GM19193 (cell line): ENCODE data around the gene EML1.

Experiments
- POLR2A ChIP-seq: IDR thresholded peaks from 4 replicates; pipeline ENCODE4 v1.6.1; 2011; ENCODE audit not compliant: insufficient read depth, insufficient read length; ENCODE audit errors: extremely low read depth

The EML1 gene

GRCh38 chr14:99819514-99819913 lies 26.3 kb downstream of the EML1 start:
- TF ChIP-seq POLR2A, result no peak

GRCh38 chr14:99820702-99821331 lies 27.6 kb downstream of the EML1 start:
- no peak for TF ChIP-seq POLR2A

- TF ChIP-seq POLR2A, result no peak
These were observed 28.6 kb downstream of the EML1 start for GRCh38 chr14:99821519-99822508.

GRCh38 chr14:99822800-99823455 lies 29.7 kb downstream of the EML1 start:
- TF ChIP-seq POLR2A, result no peak

- no peak for TF ChIP-seq POLR2A
These were observed 31.6 kb downstream of the EML1 start for GRCh38 chr14:99824776-99825175.

GRCh38 chr14:99829450-99829849 lies 36.2 kb downstream of the EML1 start:
- TF ChIP-seq POLR2A, result no peak

- no peak for TF ChIP-seq POLR2A
These were observed 38.1 kb downstream of the EML1 start for GRCh38 chr14:99831303-99831702.

GRCh38 chr14:99831903-99832685 lies 38.9 kb downstream of the EML1 start:
- no peak for TF ChIP-seq POLR2A

DNA sequence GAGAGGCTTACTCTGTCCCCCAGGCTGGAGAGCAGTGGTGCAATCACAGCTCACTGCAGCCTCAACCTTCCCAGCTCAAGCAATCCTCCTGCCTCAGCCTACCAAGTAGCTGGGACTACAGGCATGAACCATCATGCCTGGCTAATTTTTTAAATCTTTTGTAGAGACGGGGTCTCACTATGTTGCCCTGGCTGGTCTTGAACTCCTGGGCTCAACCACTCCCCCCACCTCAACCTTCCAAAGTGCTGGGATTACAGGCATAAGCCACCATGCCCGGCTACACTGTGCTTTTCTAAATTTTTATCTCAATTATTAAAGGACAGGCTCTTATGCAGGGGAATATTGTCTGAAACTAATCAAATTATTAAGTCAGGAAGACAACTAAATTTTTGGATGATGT lies 44.6 kb downstream of the EML1 start:
- no peak for TF ChIP-seq POLR2A

DNA sequence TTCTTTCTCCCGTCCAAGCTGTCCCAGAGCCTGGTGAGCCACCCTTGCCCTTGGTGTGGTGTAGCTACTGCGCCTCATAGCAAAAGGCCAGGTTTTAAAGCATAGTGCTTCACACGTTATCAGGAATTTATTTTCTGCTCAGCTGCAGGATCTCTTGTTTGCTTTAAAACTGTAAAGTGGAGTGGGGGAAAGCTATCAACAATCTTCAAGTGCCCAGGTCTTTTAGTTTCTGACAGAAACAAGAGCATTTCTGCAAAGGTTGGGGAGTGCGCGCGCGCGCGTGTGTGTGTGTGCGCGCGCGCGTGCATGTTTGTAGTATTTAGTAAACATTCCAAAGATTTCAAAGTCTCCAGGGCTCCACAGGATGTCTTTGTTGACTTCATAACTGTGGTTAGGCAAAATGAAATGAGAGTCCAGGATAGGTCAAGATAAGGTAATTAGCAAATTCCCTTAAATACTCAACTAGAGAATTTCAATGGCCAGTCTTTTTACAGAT lies 45.5 kb downstream of the EML1 start:
- TF ChIP-seq POLR2A, result no peak

DNA sequence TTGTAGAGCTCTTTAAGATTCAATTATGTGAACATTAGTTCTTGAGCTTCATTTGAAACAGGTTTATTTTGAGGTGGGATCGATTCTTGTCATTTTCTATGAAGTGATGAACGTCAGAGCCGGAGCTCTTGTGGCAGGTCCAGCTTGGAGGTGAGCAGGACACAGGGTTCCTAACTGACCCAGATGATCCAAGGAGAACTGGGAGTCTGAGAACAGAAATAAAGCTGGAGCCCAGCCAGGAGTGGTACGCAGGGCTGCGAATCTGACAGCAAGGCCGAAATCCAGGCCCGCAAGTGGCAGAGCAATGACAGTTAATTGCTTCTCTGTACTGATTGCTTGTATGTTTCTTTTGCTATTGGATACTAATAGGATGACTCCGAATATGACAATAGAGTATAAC lies 46.5 kb downstream of the EML1 start:
- no peak for TF ChIP-seq POLR2A

DNA sequence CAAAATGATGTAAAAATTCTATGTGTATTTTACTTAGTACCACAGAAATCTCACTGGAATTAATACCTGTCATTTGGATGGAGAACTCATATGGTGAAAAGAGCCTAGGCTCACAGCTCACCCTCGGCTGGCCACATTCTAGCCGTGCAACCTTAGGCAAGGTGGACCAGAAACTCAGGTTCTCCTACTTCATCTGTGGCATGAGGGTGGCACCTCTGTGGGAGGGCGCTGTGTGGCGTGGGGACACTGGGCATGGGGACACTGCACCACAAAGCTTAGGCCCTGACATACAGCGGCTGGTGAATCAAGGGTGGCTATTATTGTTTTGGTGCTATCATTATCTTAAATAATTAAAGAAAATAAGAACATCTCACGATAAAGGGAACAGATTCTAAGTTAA lies 47.1 kb downstream of the EML1 start:
- TF ChIP-seq POLR2A, result no peak

GRCh38 chr14:99840774-99841305 lies 47.6 kb downstream of the EML1 start:
- TF ChIP-seq POLR2A, result no peak

GRCh38 chr14:99841436-99842071 lies 48.3 kb downstream of the EML1 start:
- no peak for TF ChIP-seq POLR2A
